ENCODE results near the gene CGB5. TPM values are rescaled to one million over a fixed set of nuclear protein-coding genes. Genes with fewer than 3 reads are reported as not detected.

CGB5 gene
- polyA plus RNA-seq, 1 of the 3 experiments (the other 2 are of a cell fraction), result 0.16 TPM

GRCh38 chr19:49058562-49058961 lies 14.9 kb downstream of the CGB5 start:
- H3F3A ChIP-seq (replicated peaks; ENCODE audit: insufficient read depth), result peaks cover 9% of the 10 kb centered on the region
- no peaks in the 10 kb centered on the region for H3K36me3 ChIP-seq (replicated peaks in 1 of 2; ENCODE audit: control insufficient read depth in 1 of 2, insufficient read depth in 2 of 2, low read length in 1 of 2)
- no peak for TF ChIP-seq RAD21 (IDR thresholded peaks at IDR 0.05; ENCODE audit: low read length)
- no peak for TF ChIP-seq ELF1 (IDR thresholded peaks at IDR 0.05)
- TF ChIP-seq CHD2 (IDR thresholded peaks at IDR 0.05; ENCODE audit: low read length, partially characterized antibody), result no peak
- TF ChIP-seq MEF2A (IDR thresholded peaks at IDR 0.05; ENCODE audit: borderline replicate concordance, low read depth), result no peak
- no peak for TF ChIP-seq JUND (IDR thresholded peaks at IDR 0.05)
- TF ChIP-seq NFIC (IDR thresholded peaks at IDR 0.05; ENCODE audit: borderline replicate concordance), result no peak
- no peak for TF ChIP-seq CTCF (IDR thresholded peaks at IDR 0.05)
- no peak for TF ChIP-seq REST (IDR thresholded peaks at IDR 0.05; ENCODE audit: low read depth, low read length)
- no peak for TF ChIP-seq NRF1 (IDR thresholded peaks at IDR 0.05; ENCODE audit: low read depth, low read length)
- no peak for TF ChIP-seq MXI1 (IDR thresholded peaks at IDR 0.05; ENCODE audit: low read depth, low read length)
- H3K4me2 ChIP-seq, result peak overlapping the region; percentile 93
- peak; percentile 66 for DNase-seq
- peaks cover 0 to 15% of the 10 kb centered on the region in 2 experiments; a peak in 2 of 4 replicates for H3K4me1 ChIP-seq (ENCODE audit: control insufficient read depth in 1 of 2, insufficient read depth in 2 of 2, low read depth in 1 of 2, low read length in 1 of 2)
- ChIA-PET CTCF (interaction anchor here (0.8 to 3.2 kb wide), 12 partner anchors 9 to 263 kb away, joined by 3 to 13 read pairs (median 4); partner anchors contain the start of genes GYS1 and RUVBL2), POLR2A (no interaction called here)
- no peak overlapping the region for H3K27ac ChIP-seq (ENCODE audit: low read depth in 2 of 2, low read length in 1 of 2)
- H3K9me3 ChIP-seq, result no peaks in the 10 kb centered on the region
- no peaks in the 10 kb centered on the region for H3K9me2 ChIP-seq
- H4K20me1 ChIP-seq (ENCODE audit: insufficient read depth), result no peaks in the 10 kb centered on the region
- peaks cover 59% of the 10 kb centered on the region for H3K79me2 ChIP-seq (ENCODE audit: insufficient read depth)
- no peaks in the 10 kb centered on the region for H3K27me3 ChIP-seq (ENCODE audit: insufficient read depth)
- no peak overlapping the region for H3K9ac ChIP-seq
- H2AFZ ChIP-seq (ENCODE audit: low read depth), result no peak overlapping the region
- no peak overlapping the region for H3K4me3 ChIP-seq (ENCODE audit: low read depth in 2 of 2, low read length in 1 of 2)
- WGBS (ENCODE audit: low lambda C conversion rate), result 87% methylated on average over 10 of the region's 10 CpGs

GRCh38 chr19:49059053-49059452 lies 15.4 kb downstream of the CGB5 start:
- H2AFZ ChIP-seq (ENCODE audit: low read depth), result no peak overlapping the region
- TF ChIP-seq SMC3 (IDR thresholded peaks at IDR 0.05; ENCODE audit: low read depth, low read length), result no peak
- TF ChIP-seq RCOR1 (IDR thresholded peaks at IDR 0.05; ENCODE audit: low read length), result no peak
- no peak for TF ChIP-seq CHD2 (IDR thresholded peaks at IDR 0.05; ENCODE audit: low read length, partially characterized antibody)
- no peak for TF ChIP-seq MAX (IDR thresholded peaks at IDR 0.05; ENCODE audit: low read depth)
- TF ChIP-seq TCF12 (IDR thresholded peaks at IDR 0.05), result peak; percentile 52; the same call in 1 of the 2 replicates
- 0 out of 2 replicates have a peak, but pooled peaks have one; percentile 25 for TF ChIP-seq MXI1 (IDR thresholded peaks at IDR 0.05; ENCODE audit: low read depth, low read length)
- TF ChIP-seq RFX5 (IDR thresholded peaks at IDR 0.05; ENCODE audit: low read length), result no peak
- TF ChIP-seq JUND (IDR thresholded peaks at IDR 0.05), result no peak
- peaks cover 0 to 15% of the 10 kb centered on the region in 2 experiments; a peak in 2 of 4 replicates for H3K4me1 ChIP-seq (ENCODE audit: control insufficient read depth in 1 of 2, insufficient read depth in 2 of 2, low read depth in 1 of 2, low read length in 1 of 2)
- WGBS (ENCODE audit: low lambda C conversion rate), result 55% methylated on average over 9 of the region's 9 CpGs
- ChIA-PET POLR2A (no interaction called here), CTCF (interaction anchor here (0.7 to 3.0 kb wide), 6 partner anchors 13 to 140 kb away, joined by 3 to 10 read pairs (median 4); partner anchors contain the start of genes GYS1 and RUVBL2)
- no peak overlapping the region for H3K4me3 ChIP-seq (ENCODE audit: low read depth in 2 of 2, low read length in 1 of 2)
- H3K9me3 ChIP-seq, result no peaks in the 10 kb centered on the region
- H3K4me2 ChIP-seq, result no peak overlapping the region
- H3K79me2 ChIP-seq (ENCODE audit: insufficient read depth), result peaks cover 64% of the 10 kb centered on the region
- peaks cover 9% of the 10 kb centered on the region for H3F3A ChIP-seq (replicated peaks; ENCODE audit: insufficient read depth)
- no peaks in the 10 kb centered on the region for H4K20me1 ChIP-seq (ENCODE audit: insufficient read depth)
- no peaks in the 10 kb centered on the region for H3K36me3 ChIP-seq (replicated peaks in 1 of 2; ENCODE audit: control insufficient read depth in 1 of 2, insufficient read depth in 2 of 2, low read length in 1 of 2)
- peak; percentile 61 for DNase-seq
- H3K27me3 ChIP-seq (ENCODE audit: insufficient read depth), result no peaks in the 10 kb centered on the region
- H3K9ac ChIP-seq, result no peak overlapping the region
- H3K9me2 ChIP-seq, result no peaks in the 10 kb centered on the region
- no peak overlapping the region for H3K27ac ChIP-seq (ENCODE audit: low read depth in 2 of 2, low read length in 1 of 2)

All from SK-N-SH (cell line).